RPMI7951 (cell line): Measurements from ENCODE around the gene MMP20. TPM values are rescaled to one million over a fixed set of nuclear protein-coding genes. Genes with fewer than 3 reads are reported as not detected.

Experiments
- total RNA-seq: library from RNA; depleted of rRNA; stranded (reverse); fragments of >200 nt; shearing (Covaris generic); gene quantifications from 2 replicates; pipeline ENCODE4 v1.2.3, GENCODE V29; 2014; rRNA removed

The MMP20 gene
- total RNA-seq, 1 experiment from 2014 or later, result not detected

Other genes starting within 250 kb of the MMP20 start
- 188 and 257 TPM in 2 replicates for gene TMEM123, start 172.6 kb downstream of the MMP20 start, total RNA-seq
- not detected in 2 replicates for gene MMP7, start 94.6 kb downstream of the MMP20 start, total RNA-seq
- not detected in 2 replicates for gene MMP27, start 80.4 kb upstream of the MMP20 start, total RNA-seq
- 3.3 and 4.4 TPM in 2 replicates for gene MMP8, start 99.6 kb upstream of the MMP20 start, total RNA-seq
- gene MMP10, start 155.3 kb upstream of the MMP20 start, total RNA-seq, result 0.20 and 0.24 TPM in 2 replicates
- 21.2 and 25.4 TPM in 2 replicates for gene MMP1, start 172.8 kb upstream of the MMP20 start, total RNA-seq
- 0.39 and 1.3 TPM in 2 replicates for gene MMP3, start 218.3 kb upstream of the MMP20 start, total RNA-seq
- gene MMP12, start 249.7 kb upstream of the MMP20 start, total RNA-seq, result 0.12 TPM in 1 of 2 replicates, not detected in the other